GM18505 (cell line): ENCODE data around the gene PITPNM3.
"Not testable (repeated sequence)": the region's sequence is repeated elsewhere in the genome, so short reads cannot be mapped to it uniquely, and the experiment has no call there.

Experiments used
- ATAC-seq: cut with Tn5 transposase; IDR thresholded peaks from one replicate; pipeline ENCODE4 v1.9.1; 2021; ENCODE audit not compliant: unreplicated experiment
- POLR2A ChIP-seq: IDR thresholded peaks from 4 replicates; pipeline ENCODE4 v1.6.1; 2011; ENCODE audit warnings: borderline replicate concordance; ENCODE audit not compliant: insufficient read depth, insufficient read length; ENCODE audit errors: extremely low read depth

The PITPNM3 gene

DNA sequence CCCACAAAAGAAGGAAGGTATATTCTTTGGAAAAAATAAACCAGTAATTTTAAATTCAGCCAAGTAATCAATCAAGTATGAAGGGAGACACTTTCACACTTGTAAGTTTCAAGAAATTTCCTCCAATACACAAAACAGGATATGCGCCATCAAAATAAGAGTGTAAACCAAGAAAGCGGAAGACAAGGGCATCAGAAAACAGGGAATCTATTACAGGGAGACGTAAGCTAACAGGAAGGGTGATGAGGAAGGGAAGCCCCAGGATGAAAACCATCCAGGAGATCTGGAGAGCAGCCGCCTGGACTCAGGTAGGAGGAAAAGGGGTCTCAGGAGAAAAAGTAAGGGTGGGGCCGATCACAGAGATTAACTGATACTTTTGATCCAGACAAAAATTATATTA, 31.8 kb upstream of the PITPNM3 start:
- no peak for TF ChIP-seq POLR2A
- ATAC-seq = no peak

DNA sequence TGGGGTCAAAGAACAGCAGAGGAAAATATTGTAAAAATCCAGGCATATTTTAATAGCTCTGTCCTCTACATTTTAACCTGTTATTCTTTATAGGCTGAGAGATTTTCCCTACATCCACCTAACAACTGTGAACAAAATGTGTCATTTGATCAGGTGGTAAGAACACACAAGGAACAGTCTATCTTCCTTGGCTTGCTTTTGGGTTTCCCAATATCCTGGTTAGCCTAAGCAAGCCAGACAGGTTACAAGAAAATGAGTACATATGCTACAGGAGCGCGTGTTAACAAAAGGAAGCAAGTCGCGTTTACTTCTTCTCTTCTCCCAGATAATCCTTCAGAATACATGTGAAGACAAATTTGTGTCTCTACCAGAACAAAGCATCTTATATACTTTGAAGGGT, 31.0 kb upstream of the PITPNM3 start:
- no peak for ATAC-seq
- TF ChIP-seq POLR2A = no peak

DNA sequence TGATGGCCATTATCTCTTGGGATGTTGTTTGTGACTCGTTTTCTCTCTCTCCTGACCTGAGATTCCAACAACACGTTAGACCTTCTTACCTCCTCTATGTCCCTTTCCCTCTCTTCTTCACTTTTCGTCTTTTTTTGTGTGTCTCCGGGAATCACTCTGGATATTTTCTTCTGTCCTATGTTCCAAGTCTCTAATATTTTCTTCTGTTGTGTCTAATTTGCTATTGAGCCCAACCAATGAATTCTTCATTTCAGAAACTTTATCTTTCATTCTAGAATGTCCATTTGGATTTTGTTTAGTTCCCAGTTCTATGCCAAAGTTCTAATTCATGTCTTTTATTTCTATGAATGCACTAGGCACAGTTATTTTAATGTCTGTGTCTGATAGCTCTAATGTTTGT, 27.1 kb upstream of the PITPNM3 start:
- no peak for ATAC-seq
- TF ChIP-seq POLR2A = no peak

DNA sequence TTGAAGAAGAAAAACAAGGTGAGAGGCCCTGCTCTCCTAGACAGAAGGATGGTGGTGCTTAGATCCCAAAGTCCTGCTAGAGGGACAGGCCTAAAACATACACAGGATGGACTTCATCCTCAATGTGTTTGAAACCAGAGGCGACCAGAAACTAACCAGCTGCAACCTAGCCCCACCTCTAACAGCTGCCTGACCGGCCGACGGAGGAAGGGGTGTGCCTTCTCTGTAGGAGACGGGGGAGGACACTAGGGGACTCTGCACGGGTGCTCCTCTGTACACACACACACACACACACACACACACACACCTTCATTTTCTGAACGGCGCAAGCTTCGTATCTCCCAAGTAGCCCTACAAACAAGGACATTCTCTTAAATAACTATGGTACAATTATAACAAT, 24.3 kb upstream of the PITPNM3 start:
- no peak for ATAC-seq
- TF ChIP-seq POLR2A = no peak

DNA sequence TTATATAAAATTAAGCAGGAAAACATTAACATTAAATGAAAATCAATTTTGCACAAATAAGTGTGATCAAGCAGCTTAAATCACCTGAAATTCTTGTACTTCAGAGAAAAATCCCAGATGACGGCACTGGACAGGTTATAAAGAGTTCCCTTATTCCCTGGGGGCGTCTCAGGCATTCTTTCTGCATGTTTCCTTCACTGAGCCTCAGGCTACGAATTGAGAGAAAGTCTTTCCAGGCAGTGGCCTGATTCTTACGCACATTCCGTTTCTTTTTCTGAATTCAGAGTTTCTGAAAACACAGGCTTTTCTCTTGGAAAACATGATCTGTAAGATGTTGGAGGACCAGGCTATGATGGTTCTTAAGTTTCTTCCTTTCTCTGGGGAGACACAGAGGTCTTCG, 22.1 kb upstream of the PITPNM3 start:
- ATAC-seq = no peak
- TF ChIP-seq POLR2A = no peak

DNA sequence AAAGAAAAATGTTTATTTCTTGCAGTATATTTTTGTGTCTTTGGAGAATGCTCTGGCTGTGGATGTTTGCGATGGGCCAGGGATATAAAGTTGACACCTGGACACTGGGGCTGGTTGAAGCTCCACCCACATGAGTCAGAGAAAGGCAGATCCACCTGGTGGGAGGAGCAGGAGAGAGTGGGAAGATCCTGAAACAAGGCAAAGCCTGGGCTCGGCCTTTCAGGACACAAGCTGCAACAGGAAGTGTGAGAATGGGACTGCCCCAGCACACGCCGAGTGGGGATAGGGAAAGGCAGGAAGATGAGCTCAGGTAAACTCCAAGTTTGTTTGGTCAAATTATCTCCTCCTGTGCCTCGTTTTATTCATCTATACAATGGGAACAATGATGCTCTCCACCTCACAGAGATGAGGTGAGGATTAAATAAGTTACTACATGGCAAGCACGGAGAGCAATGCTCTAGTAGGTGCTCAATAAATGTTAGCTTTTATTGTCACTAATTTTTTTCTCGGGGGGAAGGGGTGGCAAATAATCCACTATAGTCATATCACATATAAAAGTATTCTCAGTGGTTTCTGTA, 21.4 kb upstream of the PITPNM3 start:
- TF ChIP-seq POLR2A = no peak
- ATAC-seq = no peak

DNA sequence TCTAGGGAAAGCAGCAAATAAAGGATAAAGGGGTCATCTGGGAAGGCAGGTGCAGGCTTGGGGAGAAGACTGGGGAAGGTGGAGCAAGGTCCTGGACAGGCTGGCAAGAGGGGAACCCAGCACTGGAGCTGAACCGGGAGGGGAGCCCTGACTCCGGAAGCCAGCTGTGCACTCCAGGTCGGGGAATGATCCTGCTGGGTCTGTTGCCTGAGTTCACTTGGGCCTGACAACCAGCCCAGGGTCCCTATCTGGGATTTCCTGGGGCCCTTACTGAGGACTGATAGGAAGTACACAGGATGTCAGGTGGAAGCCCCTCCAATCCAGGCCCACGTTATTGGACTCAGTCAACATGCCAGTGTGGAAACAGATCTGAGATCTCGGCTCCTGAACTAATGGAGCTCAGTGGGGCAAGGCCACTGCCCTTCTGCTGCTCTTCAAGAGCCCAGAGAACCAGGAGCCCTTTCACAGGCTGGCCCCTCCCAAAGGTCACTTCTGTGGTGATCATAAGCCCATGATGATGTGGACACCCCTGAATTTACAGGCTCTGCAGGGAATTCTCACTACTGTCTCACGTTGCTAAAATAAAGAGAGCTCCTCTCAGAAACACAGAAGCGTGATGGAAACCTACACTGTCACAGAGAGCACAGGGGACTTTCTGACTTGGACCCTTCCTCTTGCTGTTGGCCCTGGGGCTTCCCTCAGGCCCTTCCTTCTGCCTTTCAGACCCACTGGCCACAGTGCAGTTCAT, 19.9 kb upstream of the PITPNM3 start:
- no peak for ATAC-seq
- no peak for TF ChIP-seq POLR2A

DNA sequence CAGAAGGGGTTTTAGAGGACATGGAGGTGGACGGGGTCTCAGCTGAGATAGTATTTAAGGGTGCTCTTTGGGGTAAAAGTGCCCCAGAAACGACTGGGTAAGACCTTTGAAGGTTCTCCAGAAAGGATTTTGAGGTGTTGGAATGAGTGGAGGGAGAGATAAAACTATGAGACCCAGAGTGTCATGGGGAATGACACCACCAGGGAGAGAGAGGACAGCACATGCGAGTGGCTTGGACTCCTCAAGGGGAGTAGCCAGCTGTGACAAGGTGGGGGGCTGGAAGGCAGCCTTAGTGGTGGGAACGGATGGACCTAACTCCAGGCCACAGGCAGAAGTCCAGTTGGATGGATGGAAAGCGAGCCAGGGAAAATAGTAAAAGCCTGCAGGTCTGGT, 19.2 kb upstream of the PITPNM3 start:
- no peak for TF ChIP-seq POLR2A

DNA sequence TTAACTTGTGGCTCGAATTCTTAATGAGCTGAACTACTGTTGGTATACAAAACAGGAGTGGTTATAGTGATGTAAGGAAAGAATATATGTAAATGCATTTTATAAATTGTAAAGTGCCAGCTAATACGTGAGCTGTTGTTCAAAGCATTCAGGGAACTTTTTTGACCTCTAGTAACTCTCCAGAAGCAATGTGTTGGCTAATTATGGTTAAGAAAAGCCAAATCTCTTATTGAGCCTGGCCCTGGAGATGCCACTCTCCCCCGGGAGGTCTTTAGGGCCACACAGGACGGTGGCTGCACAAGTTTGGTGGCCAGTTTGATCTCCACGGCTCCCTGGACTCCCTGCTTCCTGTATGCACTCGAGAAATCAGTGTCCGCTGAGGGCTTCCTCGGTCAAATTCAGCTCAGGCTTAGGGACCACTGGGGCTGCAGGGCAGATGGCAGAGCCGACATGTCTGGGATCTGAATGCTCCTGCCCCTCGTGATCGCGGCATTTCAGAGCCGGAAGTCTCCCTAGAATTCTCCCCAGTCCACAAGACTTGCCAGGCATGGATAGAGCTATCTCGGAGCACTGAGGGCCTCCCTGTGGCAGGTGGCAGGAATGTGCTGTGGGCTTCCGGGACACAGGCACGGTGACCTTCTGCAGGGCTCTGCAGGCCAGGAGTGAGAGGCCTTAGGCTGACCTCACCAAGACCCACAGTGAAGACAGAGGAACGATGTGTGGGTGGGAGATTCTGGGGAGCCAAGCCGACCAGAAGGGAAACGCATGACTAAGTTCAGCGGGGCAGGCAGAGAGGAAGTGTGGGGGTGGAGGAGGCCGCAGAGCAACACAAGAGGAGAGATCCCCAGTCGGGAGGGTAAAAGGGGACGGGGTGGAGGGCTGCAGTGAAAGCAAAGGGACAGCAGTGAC, 18.6 kb upstream of the PITPNM3 start:
- no peak for ATAC-seq
- no peak for TF ChIP-seq POLR2A

More for the DNA sequence above, 19.2 kb upstream of the PITPNM3 start:
- no peak for ATAC-seq

DNA sequence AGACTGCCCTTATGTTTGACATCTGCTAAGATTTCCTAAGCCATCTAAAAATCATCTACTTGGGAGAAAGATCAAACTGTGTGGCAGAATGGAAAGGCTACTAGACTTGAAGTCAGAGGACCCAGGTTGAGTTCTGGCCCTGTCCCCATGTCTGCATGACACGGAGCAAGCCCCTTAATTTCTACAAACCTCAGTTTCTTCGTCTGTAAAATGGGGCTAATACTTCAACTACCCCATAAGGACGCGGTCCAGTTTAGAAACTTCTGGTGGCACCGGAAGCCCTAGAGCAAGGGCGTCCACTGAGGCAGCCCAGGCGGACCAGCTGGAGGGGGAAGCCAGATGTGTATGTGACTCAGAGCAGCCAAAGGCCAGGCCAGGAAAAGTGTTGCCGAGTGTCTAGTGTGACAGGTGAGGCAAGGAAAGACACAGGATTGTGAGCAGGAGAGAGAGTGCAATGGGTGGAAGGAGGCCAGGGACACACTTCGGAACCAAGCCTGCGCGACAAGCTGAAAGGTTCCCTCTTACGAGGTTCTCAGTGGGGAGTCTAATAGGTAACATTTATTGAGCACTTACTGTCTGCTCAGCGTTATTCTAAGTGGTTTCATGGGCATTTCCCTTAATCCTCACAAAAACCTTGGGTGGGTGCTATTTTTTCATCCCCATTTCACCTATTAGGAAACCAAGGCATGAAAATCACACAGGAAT, 17.8 kb upstream of the PITPNM3 start:
- ATAC-seq = no peak
- no peak for TF ChIP-seq POLR2A

DNA sequence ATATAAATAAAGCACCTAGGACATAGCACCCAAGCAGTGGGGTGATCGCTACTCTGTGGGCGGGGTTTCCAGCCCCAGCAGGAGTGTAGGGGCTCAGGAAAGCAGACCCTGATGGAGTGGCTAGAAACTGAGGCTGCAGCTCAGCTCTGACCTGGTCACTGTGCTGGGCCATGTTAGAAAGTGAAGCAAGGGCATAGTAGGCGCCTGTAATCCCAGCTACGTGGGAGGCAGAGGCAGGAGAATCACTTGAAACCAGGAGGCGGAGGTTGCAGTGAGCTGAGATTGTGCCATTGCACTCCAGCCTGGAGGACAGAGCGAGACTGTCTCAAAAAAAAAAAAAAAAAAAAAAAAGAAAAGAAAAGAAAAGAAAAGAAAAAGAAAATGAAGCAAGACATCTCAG, 17.1 kb upstream of the PITPNM3 start:
- not testable (repeated sequence) for ATAC-seq

DNA sequence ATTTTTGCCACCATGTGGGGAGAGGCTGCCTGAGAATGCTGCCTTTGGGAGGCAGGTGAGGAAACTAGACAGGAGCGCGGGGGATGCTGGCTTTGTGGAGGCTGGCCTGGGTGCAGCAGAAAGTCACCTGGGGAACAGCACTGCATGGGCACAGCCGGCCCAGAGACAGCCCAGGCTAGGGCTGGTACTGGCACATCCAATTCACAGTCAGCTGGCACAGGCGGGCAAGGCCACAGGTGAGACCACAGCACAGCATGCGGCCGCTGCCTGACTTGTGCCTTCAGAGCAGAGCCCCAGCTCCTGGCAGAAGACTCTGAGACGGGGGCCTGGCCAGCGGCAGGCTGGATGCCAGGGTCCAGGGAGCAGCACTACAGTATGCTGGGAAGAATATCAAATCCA, 16.6 kb upstream of the PITPNM3 start:
- no peak for ATAC-seq
- no peak for TF ChIP-seq POLR2A

DNA sequence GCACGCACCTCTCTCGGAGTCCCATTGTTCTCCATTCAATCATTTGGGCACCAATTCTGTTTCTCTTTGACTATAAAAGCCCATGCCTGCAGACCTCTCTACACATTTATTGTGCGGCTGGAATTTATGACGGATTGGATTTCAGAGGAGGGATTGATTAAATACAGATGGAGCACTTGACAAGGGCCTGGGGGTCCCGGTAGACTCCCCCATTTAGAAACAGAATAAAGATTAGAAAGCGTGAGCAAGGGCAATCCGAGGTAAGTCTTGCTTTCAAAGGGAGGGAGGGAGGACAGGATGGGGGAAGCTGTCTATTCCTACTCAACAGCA, 15.1 kb upstream of the PITPNM3 start:
- no peak for TF ChIP-seq POLR2A
- no peak for ATAC-seq
